GM21825 (cell line): ENCODE data around the gene ARHGEF12.

Source experiments
- ATAC-seq: cut with Tn5 transposase; IDR thresholded peaks from one replicate; pipeline ENCODE4 v1.9.1; 2021; ENCODE audit warnings: mild to moderate bottlenecking, moderate library complexity; ENCODE audit not compliant: unreplicated experiment

The ARHGEF12 gene

DNA sequence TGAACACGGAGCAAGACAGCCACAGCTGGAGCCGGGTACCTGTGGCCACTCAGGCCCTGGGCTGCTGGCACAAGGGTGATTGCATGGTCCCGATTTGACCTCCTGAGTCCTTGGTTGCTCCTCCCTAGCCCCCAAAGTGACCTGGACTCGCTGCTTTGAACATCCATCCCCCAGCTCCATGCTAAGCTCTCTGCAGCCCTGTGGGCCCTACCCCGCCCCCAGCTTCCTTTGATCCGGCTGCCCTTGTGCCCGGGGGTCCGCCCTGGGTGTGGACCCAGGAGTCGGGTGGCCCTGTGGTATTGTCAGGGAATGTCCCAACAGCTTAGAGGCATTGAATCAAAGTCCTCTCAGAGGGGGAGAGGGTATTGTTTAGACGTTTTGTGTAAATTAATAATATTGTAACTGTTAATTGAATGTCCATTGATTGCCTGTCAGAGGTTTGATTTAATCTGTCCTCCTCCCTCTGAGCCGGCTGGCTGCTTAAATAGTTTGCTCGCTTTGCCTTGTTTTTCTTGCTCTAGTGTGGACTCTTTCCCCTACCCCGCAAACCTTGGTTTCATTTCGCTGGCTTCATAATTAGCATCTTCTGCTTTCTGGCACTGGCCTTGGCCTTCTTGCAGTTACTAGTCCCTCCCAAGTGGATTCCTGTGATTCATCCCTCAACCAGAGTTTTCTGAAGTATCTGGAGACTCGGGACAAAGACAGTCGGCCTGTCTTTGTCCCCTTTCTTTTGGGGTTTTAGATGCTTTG, 196.0 kb downstream of the ARHGEF12 start:
- no peak for ATAC-seq

- ATAC-seq, result no peak
Observed at GRCh38 chr11:120532832-120533196, 196.6 kb downstream of the ARHGEF12 start.

GRCh38 chr11:120536091-120536796, 200.0 kb downstream of the ARHGEF12 start:
- no peak for ATAC-seq

DNA sequence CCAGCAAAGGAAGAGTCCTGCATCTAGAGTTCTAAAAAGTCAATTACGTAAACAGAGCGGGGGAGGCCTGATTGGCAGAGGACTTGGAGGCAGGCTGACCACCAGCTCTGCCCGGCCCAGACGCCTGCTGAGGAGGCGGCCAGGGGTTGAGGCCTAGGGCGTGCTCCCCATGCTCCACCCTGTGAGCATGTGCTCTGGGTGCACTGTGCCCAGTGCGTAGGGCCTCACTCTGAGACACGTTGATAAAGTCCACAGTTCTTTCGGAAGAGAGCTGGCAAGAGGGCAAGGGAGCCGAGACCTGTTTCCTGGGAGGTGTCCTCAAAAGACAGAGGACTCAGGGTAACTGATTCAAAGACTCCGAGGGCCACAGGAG, 200.6 kb downstream of the ARHGEF12 start:
- no peak for ATAC-seq

GRCh38 chr11:120537996-120538395, 201.8 kb downstream of the ARHGEF12 start:
- no peak for ATAC-seq

DNA sequence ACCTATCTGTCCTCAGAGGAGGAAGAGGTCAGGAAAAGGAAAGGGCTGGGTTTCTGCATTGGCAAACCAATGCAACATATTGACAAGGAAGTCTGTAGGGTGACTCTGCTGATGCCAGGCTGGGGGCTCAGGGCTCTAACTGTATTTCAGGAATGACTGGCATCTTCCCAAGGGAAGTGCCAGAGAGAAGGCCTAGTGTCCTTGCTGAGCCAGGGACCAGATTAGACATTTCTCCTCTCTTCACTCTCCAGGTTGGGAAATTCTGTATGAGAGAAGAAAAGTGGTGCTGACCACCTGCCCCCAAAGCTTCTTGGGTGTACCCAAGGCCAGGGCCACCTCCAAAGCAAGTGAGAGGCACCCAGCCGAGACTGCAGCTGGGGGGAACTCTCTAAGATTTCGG, 202.5 kb downstream of the ARHGEF12 start:
- no peak for ATAC-seq
